GM12891 (cell line): ENCODE measurements around the gene ADK.

ENCODE experiments used
- POLR2A ChIP-seq: IDR thresholded peaks from 2 replicates; pipeline ENCODE4 v1.6.1; 2011; ENCODE audit warnings: low read depth, low read length, control low read depth
- POLR2AphosphoS5 ChIP-seq: IDR thresholded peaks from 2 replicates; pipeline ENCODE4 v1.6.1; 2011; ENCODE audit warnings: low read depth, low read length, control low read depth
- POU2F2 ChIP-seq: IDR thresholded peaks from 2 replicates; pipeline ENCODE4 v1.6.1; 2011; ENCODE audit warnings: low read depth, mild to moderate bottlenecking, control low read depth, low read length, moderate library complexity
- SPI1 ChIP-seq: IDR thresholded peaks from 2 replicates; pipeline ENCODE4 v1.6.1; 2011; ENCODE audit warnings: low read depth, low read length, control low read depth
- TAF1 ChIP-seq: IDR thresholded peaks from 2 replicates; pipeline ENCODE4 v1.6.1; 2011; ENCODE audit warnings: low read depth, low read length, control low read depth

GRCh38 chr10:74206746-74207145 is 55.7 kb downstream of the ADK start:
- TF ChIP-seq POU2F2 (no peak), SPI1 (no peak), POLR2AphosphoS5 (no peak), POLR2A (no peak), TAF1 (no peak)
